PC-3 (cell line): ENCODE measurements around the gene PCSK9. TPM values are rescaled to one million over a fixed set of nuclear protein-coding genes. Genes with fewer than 3 reads are reported as not detected.

ENCODE experiments used
- ATAC-seq: fragments of 200-7000 bp; cut with Tn5 transposase; 2 replicates; pipeline ENCODE4 v1.9.1; 2020; ENCODE audit warnings: mild to moderate bottlenecking, moderate library complexity
- BruUV-seq: library from RNA; stranded (reverse); fragments of 400-500 nt; replicated peaks from 2 replicates; lab custom pipeline; 2021; lab: Mats Ljungman, UMichigan
- CTCF ChIA-PET: fragments of 300-600 bp; sonication (Branson Sonifier 250); formaldehyde crosslinking; loops from one replicate; lab custom pipeline; 2022; ENCODE audit warnings: antibody characterized with exemption; lab: Charles Lee
- POLR2A ChIA-PET: fragments of 300-600 bp; sonication (Branson Sonifier 250); formaldehyde crosslinking; loops from one replicate; lab custom pipeline; 2022; ENCODE audit warnings: antibody characterized with exemption; ENCODE audit not compliant: unreplicated experiment; lab: Charles Lee
- DNase-seq: peaks from one replicate; pipeline ENCODE4 v3.0.0-alpha.2; 2015
- H2AFZ ChIP-seq: fragments of 300-600 bp; sonication (generic); 2 replicates; pipeline ENCODE4 v1.6.0; 2016; ENCODE audit warnings: antibody characterized with exemption, low read length
- H3F3A ChIP-seq: fragments of 300-600 bp; sonication (generic); one replicate; pipeline ENCODE4 v1.6.0; 2017; ENCODE audit warnings: antibody characterized with exemption, low read length, control low read depth, mild to moderate bottlenecking; ENCODE audit not compliant: unreplicated experiment
- H3K27ac ChIP-seq: fragments of 300-600 bp; sonication (generic); 2 replicates; pipeline ENCODE4 v1.5.1; 2016; ENCODE audit warnings: mild to moderate bottlenecking, low read length
- H3K27me3 ChIP-seq: fragments of 300-600 bp; sonication (generic); 2 replicates; pipeline ENCODE4 v1.6.1; 2016; ENCODE audit warnings: low read length, mixed read lengths
- H3K36me3 ChIP-seq: fragments of 300-600 bp; sonication (generic); 2 replicates; pipeline ENCODE4 v1.6.1; 2016; ENCODE audit warnings: low read depth, mixed run types, low read length, mixed read lengths
- H3K4me1 ChIP-seq: fragments of 300-600 bp; sonication (generic); 2 replicates; pipeline ENCODE4 v1.5.1; 2016; ENCODE audit warnings: low read length; ENCODE audit not compliant: insufficient read depth
- H3K4me2 ChIP-seq: fragments of 300-600 bp; sonication (generic); 2 replicates; pipeline ENCODE4 v1.6.0; 2016; ENCODE audit warnings: low read length
- H3K4me3 ChIP-seq: fragments of 300-600 bp; sonication (generic); 2 replicates; pipeline ENCODE4 v1.5.1; 2016; ENCODE audit warnings: mild to moderate bottlenecking, low read length, mixed read lengths
- H3K79me2 ChIP-seq: fragments of 300-600 bp; sonication (generic); 2 replicates; pipeline ENCODE4 v1.6.1; 2017; ENCODE audit warnings: low read length, mixed read lengths
- H3K9ac ChIP-seq: fragments of 300-600 bp; sonication (generic); 2 replicates; pipeline ENCODE4 v1.6.0; 2016; ENCODE audit warnings: mild to moderate bottlenecking, low read length
- H3K9me2 ChIP-seq: fragments of 300-600 bp; sonication (generic); replicated peaks from 2 replicates; pipeline ENCODE4 v1.6.1; 2016; ENCODE audit warnings: mixed run types, low read length, mixed read lengths
- H3K9me3 ChIP-seq: fragments of 300-600 bp; sonication (generic); 2 replicates; pipeline ENCODE4 v1.6.1; 2016; ENCODE audit warnings: low read length, mixed read lengths
- H4K20me1 ChIP-seq: fragments of 300-600 bp; sonication (generic); 2 replicates; pipeline ENCODE4 v1.6.1; 2016; ENCODE audit warnings: low read length, mixed read lengths
- CTCF ChIP-seq: fragments of 300-600 bp; sonication (generic); conservative IDR thresholded peaks from 2 replicates; pipeline ENCODE4 v1.5.1; 2017; ENCODE audit warnings: antibody characterized with exemption, low read depth, mild to moderate bottlenecking, low read length
- EZH2 ChIP-seq: fragments of 300-600 bp; sonication (generic); IDR thresholded peaks from one replicate; pipeline ENCODE4 v1.6.1; 2017; ENCODE audit warnings: antibody characterized with exemption, mild to moderate bottlenecking, low read length; ENCODE audit not compliant: unreplicated experiment
- EZH2phosphoT487 ChIP-seq: fragments of 300-600 bp; sonication (generic); IDR thresholded peaks from 2 replicates; pipeline ENCODE4 v1.6.1; 2018; ENCODE audit warnings: mild to moderate bottlenecking, antibody characterized with exemption, low read length, borderline replicate concordance
- intact Hi-C: fragments of 100-400 bp; cut with micrococcal nuclease; formaldehyde crosslinking; loops from 2 replicates; pipeline ENCODE4 v1.9.0; 2023
- total RNA-seq: library from RNA; depleted of rRNA; stranded (reverse); fragments of >200 nt; gene quantifications from 2 replicates; pipeline ENCODE4 v1.2.3, GENCODE V29; 2014

Gene PCSK9
- total RNA-seq, 1 experiment from 2014 or later, result 6.8 TPM

- BruUV-seq, result no TSS peak
- H3K4me2 ChIP-seq, result no peak overlapping the region
- no peaks in the 10 kb centered on the region for H3K79me2 ChIP-seq
- no peaks in the 10 kb centered on the region for H4K20me1 ChIP-seq
- TF ChIP-seq EZH2 (no peak), CTCF (no peak), EZH2phosphoT487 (no peak)
- no peak overlapping the region for H3K27ac ChIP-seq
- DNase-seq (no peak), ATAC-seq (no peak)
- intact Hi-C loops, result no loop called here
- H2AFZ ChIP-seq, result no peak overlapping the region
- no peaks in the 10 kb centered on the region for H3K9me2 ChIP-seq
- ChIA-PET CTCF (no interaction called here), POLR2A (no interaction called here)
- H3K9ac ChIP-seq, result no peak overlapping the region
- no peaks in the 10 kb centered on the region for H3K9me3 ChIP-seq
- H3F3A ChIP-seq, result no peaks in the 10 kb centered on the region
- no peaks in the 10 kb centered on the region for H3K36me3 ChIP-seq
- no peak overlapping the region for H3K4me3 ChIP-seq
- H3K4me1 ChIP-seq, result no peaks in the 10 kb centered on the region
- no peaks in the 10 kb centered on the region for H3K27me3 ChIP-seq
Measured at GRCh38 chr1:55045430-55045829, 6.1 kb downstream of the PCSK9 start.

GRCh38 chr1:55046871-55047270 is 7.5 kb downstream of the PCSK9 start:
- ChIA-PET POLR2A (interaction anchor here (0.6 kb wide), 1 partner anchor 44 kb away, joined by 3 read pairs; no protein-coding TSS in a partner anchor), CTCF (no interaction called here)
- no peaks in the 10 kb centered on the region for H4K20me1 ChIP-seq
- DNase-seq (no peak), ATAC-seq (no peak)
- H3K27ac ChIP-seq, result no peak overlapping the region
- H3K27me3 ChIP-seq, result no peaks in the 10 kb centered on the region
- intact Hi-C loops, result no loop called here
- H3K4me1 ChIP-seq, result no peaks in the 10 kb centered on the region
- no TSS peak for BruUV-seq
- no peak overlapping the region for H3K9ac ChIP-seq
- H3K4me2 ChIP-seq, result no peak overlapping the region
- no peak overlapping the region for H2AFZ ChIP-seq
- no peaks in the 10 kb centered on the region for H3K79me2 ChIP-seq
- no peaks in the 10 kb centered on the region for H3K9me2 ChIP-seq
- H3K9me3 ChIP-seq, result no peaks in the 10 kb centered on the region
- TF ChIP-seq EZH2phosphoT487, result no peak
- no peak for TF ChIP-seq CTCF
- TF ChIP-seq EZH2, result no peak
- H3F3A ChIP-seq, result no peaks in the 10 kb centered on the region
- no peaks in the 10 kb centered on the region for H3K36me3 ChIP-seq
- H3K4me3 ChIP-seq, result no peak overlapping the region

- no peak overlapping the region for H3K27ac ChIP-seq
- POLR2A ChIA-PET, result no interaction called here
- no peak overlapping the region for H3K4me2 ChIP-seq
- no peaks in the 10 kb centered on the region for H4K20me1 ChIP-seq
- ATAC-seq (no peak), DNase-seq (no peak)
- intact Hi-C loops, result no loop called here
- CTCF ChIA-PET, result no interaction called here
- no peaks in the 10 kb centered on the region for H3K36me3 ChIP-seq
- H2AFZ ChIP-seq, result no peak overlapping the region
- H3K9me2 ChIP-seq, result no peaks in the 10 kb centered on the region
- no peaks in the 10 kb centered on the region for H3K4me1 ChIP-seq
- BruUV-seq, result no TSS peak
- H3K9ac ChIP-seq, result no peak overlapping the region
- H3K4me3 ChIP-seq, result no peak overlapping the region
- TF ChIP-seq EZH2 (no peak), EZH2phosphoT487 (no peak), CTCF (no peak)
- no peaks in the 10 kb centered on the region for H3K27me3 ChIP-seq
- H3K79me2 ChIP-seq, result no peaks in the 10 kb centered on the region
- no peaks in the 10 kb centered on the region for H3K9me3 ChIP-seq
- no peaks in the 10 kb centered on the region for H3F3A ChIP-seq
Measured at GRCh38 chr1:55047611-55048010, 8.3 kb downstream of the PCSK9 start.
